HG03280 (cell line): ENCODE data around the gene CACNA2D2.

ENCODE experiments used
- ATAC-seq: cut with Tn5 transposase; IDR thresholded peaks from one replicate; pipeline ENCODE4 v1.9.1; 2021; ENCODE audit warnings: mild to moderate bottlenecking, moderate library complexity; ENCODE audit not compliant: unreplicated experiment

Gene CACNA2D2

DNA sequence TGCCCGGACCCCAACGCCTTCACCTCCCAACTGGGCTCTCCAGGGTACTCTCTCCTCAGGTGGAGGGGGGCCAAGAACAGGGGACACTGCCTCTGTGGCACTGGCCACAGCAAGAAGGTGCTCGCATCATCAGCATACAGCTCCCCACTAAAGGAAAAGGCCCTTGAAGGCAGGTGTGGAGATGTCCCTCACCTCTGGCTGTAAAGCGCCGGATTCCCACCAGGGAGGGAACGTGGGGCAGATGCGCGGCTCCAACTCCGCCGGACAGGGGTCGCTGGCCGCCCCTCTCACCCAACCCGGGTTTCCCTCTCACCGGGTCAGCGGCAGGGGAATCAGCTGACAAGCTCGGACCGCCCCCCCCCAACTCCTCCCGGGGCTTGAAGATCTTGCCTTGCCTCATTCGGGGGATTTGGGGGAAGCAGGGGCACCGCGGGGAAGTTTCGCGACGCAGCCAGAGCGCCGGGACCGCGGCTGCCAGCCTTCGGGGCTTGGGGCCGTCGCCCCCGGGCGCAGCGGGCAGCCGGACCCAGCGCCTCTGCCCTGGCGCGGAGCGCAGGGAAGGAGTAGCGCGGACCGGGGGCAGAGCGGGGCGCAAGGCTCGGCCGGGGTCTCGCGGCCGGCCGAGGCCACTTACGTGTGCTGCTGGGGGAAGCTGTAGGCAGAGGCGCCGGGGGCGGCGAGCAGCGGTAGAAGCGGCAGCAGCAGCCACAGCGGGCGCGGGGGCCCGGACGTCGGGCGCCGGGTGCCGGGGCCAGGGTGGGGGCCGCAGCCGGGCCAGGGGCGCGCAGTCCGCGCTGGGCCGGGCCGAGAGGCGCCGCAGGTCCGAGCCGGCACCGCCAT lies 630 bp downstream of the CACNA2D2 start:
- no peak for ATAC-seq

DNA sequence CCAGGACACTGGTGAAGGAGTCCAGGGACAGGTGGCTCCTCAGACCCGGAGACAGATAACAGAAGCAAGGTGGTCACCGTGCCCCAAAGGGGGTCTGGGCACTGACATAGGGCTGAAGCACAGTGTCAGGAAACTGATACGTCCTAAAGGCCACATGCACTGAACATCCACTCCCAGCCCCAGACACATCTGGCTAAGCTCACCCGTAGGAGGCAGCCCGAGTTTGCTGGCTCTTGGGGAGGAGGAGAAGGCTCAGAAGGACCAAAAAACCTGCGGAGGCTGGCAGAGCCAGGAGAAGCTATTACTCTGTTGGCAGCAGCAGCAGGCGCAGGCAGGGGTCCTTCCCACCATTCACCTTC lies 1.2 kb downstream of the CACNA2D2 start:
- ATAC-seq = no peak

DNA sequence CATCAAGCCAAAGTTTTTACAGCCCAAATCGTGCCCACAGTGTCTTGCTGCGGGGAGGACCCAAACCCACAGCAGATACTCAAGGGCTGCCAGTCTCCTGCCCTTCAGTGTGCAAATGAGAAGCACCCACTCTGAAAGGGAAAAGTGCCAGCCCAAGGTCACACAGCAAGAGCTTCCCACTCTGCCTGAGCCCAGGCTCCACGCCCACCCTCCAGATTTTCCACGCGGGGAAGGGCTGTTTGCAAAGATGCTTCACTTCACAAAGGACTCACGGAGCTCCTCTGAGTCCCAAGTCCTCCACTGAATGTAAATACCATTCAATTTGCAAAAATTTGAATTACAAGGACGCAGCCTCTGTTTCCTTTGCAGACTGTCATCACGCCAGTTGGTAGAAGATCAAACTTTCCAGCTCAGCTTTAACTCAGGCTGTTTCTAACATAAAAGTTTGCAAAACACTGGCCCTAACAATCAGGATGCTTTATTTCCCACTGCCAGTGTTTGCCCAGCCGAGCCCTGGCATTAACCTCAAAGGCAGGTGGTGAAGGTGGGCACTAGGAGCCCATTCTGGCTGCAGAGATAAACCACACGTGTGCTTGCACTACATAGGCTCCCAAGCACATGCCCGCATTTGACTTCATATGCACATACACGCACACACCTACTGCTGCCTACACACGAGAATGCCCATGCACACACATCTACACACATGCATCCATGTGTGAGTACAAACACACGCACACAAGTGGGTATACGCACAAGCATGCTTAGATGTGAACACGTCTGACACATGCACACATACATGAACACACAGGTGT lies 7.6 kb downstream of the CACNA2D2 start:
- ATAC-seq = no peak

DNA sequence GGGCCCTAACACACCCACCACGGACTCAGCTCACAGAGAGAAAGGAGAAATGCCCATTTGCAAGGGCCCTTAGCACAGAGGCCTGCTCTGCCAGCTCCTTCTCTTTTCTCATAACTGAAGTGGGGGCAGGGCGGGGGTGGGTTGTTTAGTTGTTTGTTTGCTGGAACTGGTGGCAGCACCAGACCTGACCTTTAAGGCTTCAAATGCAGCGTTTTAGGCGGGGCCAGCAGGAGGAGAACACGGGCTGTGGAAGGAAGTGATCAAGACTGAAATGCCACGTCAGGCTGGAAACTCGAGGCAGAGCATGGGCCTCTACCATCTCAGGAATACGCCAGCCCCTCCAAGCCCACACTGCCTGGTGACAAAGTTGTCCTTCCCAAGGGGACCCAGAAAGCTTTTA lies 9.3 kb downstream of the CACNA2D2 start:
- no peak for ATAC-seq

DNA sequence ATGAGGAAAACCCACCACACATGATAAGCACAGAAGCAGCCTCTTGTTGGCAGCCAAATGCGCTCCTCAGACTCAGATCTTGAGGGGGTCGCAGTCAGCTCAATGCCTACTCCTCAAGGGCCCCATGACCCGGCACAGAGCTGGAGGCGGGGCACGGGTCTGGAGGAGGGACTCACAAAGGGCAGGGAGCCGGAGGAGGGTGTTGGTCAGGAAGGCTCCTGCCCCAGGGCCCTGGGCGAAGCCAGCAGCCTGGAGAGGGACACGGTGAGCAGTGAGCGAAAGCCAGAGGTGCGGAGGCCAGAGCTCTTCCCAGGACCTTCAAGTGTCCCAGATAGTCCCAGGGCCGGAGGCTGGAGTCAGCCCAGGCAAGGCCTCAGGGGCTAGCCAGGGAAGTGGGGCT lies 9.8 kb downstream of the CACNA2D2 start:
- ATAC-seq = no peak

DNA sequence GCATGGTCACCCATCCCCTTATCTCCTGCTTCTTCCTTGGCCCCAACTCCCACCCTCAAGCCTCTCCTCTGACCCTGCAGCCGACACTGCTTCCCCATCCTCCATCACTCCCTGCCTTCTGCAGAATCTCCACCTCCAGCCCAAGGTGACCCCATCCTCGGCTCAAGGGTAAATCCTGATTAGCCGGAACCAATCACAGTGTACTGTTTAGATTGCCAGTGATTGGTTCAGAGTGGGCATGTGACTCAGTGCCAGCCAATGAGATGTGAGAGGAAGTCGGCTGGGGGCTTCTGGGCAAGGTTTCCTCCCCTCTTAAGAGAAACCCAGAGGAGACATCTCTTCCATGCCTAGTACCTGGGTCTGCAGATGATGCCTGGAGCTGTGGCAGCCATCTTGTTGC lies 10.3 kb downstream of the CACNA2D2 start:
- ATAC-seq = no peak

DNA sequence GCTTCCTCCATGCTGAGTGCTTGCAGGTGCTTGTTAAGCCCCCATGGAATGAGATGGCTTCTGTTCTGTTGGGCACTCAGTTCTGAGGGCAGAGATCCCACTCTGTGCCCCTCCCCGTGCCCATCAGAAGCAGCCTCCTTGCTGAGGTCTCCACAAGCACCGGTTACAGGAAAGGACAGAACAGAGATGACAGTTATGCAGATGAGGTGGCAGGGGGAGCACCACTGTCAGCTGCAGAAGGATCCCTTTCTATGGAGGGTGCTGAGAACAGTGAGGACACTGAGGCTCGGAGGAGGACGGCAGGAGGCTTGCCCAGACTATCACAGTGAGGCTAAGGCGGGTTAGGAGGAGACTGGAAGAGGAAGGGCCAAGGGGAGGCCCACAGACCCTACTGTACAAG lies 12.4 kb downstream of the CACNA2D2 start:
- no peak for ATAC-seq

DNA sequence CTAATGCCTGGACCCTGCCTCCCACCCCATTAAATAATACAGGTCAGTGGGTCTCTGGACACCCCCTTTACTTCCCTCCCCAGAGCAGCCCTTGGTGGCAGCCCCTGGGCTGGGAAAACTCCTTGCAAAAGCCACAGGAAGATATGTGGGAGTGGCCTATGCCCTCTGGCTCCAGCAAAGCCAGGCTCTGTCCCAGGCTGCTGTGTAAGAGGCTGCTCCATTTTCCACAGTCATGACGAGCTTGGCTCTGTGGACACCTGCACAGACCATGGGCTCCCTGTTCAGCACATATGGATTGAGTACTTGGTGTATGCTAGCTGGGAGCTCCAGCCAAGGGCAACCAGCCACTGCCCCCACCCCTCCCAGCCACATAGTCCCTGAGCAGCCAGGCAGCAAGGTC lies 13.0 kb downstream of the CACNA2D2 start:
- ATAC-seq = no peak

DNA sequence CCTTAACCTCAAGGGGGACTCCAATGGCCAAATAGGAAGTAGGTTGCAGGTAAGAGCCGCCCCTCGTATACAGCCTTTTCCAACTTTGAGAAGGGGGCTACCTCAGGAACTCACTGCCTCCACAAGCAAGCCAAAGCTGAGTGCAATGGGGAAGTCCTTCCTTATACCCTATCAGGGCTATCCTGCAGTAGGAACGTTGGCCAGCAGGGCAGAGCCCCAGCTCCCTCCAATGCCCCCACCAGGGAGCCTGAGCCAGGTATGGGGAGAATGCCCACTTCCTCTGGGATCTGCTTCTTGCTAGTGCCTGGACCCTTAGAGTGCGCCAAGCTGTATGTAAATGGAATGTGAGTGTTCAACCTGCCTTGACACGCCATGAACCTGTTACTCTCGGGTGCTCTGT lies 16.3 kb downstream of the CACNA2D2 start:
- no peak for ATAC-seq

DNA sequence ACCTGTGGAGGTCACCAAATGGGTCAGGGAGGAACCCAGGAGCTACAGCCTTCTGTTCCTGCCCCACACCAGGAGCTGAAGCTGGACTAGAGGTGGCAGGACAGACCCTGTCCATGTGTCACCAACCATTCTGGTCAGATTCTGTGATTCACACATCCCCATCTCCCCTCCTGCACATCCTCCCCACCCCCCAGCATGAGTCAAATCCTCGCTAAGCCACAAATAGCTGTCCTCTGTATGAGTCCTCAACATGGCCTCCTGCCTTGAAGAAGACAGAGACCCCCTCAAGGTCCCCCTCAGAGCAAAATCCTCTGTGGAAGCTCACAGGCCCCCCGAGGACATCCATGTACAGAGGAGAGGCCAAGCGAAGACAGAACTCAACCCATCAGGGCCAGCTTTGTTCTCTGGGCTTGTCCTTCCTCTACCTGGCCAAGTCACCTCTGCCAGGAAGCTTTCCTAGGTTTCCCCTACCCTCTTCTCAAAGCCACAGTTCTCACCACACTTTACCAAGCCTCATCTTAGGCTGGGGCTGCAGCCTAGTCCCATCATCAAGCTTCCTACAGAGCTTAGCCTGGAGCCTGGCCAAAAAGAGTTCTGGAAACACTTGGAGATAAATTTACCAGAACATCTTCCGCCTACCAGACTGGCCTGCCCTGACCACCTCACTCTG lies 17.1 kb downstream of the CACNA2D2 start:
- ATAC-seq = no peak

DNA sequence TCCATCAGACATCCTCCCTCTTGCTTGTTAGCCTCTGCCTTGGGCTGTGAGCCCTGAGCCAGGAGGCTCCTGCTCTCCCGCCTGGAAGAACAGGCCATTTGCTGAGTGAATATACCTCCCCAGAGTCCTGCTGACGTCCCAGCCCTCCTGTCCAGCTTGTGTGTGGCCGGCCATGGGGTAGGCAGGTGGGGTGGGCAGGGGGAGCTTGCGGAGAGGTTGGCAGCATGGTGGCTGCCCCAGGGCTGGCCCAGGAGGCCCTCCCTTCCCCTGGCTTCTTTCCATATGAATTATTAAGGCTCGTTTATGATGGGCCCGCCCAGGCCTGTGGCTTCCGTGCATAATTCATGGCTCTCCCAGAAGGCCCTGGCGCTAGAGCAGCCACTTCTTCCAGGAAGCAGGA lies 18.7 kb downstream of the CACNA2D2 start:
- no peak for ATAC-seq

DNA sequence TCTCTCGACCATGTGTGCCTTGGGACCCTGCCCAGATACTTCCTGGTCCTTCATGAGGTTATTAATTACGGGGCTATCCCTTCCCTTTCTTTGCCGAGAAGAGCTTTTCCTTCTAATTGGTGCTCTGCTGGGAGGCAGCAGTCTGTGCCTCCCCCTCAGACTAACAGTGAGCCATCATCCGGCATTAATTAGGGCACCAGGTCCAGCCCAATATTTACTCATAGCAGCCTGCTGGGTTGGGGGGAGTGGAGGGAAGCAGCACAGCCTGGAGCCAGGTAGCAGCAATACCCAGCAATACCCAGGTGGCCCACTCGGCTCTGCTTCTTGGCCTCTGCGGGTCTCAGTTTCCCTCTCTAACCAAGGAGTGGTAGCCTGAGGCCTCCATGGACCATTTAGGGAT lies 20.1 kb downstream of the CACNA2D2 start:
- ATAC-seq = no peak

DNA sequence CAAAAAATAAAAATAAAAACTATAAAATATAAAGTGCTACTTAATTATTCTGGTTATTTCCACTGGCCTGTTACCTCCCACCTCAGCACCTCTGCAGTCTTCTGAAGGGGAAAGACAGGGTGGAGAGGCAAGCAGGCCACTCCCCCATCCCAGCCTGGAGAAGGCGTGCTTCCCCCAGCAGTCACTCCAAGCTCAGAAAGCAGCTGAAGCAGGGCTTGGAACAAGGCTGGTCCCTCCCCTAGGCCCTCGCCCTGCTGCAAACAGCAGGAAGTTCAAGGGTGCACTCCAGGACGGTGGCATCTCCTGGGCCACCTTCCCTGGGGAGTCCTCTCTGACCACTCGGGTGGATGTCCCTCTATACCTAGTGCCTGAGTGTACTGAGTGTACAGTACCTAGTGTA lies 21.4 kb downstream of the CACNA2D2 start:
- ATAC-seq = no peak

DNA sequence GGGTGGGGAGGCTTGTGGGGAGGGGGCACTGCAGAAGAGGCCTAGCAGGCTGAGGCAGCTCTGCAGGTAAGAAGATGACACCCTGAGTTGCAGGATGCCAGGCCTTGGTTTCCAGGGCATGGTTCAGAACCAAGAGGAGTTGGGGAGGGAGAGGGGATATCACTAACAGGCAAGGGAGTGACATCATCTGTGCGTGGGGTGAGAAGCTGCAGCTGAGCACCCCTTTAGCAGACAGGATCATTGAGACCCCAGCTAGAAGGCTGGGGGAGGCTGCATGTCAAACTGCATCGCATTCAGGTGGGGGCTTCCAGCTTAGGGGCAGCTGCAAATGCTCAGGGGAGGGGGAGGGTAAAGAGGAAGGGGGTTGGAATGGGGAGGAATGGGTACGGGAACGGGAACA lies 23.0 kb downstream of the CACNA2D2 start:
- ATAC-seq = no peak

DNA sequence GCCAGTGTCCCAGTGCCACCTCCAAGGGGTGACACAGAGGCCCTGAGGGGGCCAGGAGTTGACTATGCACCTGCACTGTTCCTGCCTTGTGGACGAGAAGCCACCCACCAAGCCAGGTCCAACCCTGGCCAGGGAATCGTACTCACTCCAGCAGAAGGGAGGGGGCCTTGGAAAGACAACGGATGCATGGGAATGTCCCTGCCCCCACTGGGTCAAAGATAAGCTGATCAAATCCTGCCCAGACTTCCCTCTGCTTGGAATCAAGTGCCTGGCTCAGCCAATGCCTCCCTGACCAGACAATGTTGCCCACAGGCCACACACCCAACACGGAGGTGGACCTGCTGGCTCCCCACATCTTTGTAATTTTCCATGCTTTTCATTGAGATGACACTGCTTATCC lies 23.9 kb downstream of the CACNA2D2 start:
- ATAC-seq = no peak

DNA sequence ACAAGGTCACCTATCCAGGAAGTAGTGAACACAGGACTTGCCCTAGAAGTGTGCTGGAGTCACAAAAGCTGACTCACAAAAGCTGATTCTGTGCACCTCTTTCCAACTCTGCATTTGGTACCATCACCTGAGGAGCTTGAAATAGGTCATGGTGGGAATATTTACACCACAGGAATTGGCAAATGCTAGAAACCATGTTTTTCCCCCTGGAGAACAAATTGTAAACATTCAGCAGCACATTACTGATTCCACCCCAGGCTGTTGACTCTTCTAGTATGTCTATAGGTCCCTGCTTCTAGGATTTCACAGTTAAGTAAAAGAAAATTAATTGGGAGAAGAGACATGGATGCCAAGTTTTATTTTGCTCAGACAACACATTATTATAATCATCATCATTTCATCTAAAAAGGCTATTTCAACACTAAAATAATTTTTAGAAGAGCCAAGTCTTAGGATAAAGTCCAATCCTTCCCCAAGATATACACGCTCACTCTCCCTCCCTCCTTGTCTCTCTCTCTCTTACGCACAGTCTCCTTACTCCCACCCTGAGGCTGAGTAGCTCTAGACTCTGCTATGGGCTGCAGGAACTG lies 24.7 kb downstream of the CACNA2D2 start:
- no peak for ATAC-seq

DNA sequence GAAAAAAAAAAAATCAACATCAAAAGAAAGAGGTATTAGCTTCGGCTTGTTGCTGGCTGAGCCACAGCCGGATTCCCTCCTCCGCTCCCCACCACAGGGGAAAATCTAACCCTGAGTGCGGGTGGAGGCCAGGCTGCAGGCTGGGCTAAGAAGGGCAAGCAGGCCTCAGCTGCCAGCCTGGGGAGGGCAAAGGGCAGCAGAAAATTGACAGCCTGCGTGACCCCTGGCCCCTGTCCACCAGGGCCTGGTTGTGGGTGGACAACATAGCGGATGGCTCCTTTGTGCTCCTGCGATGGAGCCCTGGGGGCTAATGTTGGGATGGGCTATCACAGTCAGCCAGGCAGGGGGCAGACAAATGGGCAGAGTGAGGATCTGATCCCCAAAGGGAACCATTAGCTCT lies 25.4 kb downstream of the CACNA2D2 start:
- no peak for ATAC-seq

DNA sequence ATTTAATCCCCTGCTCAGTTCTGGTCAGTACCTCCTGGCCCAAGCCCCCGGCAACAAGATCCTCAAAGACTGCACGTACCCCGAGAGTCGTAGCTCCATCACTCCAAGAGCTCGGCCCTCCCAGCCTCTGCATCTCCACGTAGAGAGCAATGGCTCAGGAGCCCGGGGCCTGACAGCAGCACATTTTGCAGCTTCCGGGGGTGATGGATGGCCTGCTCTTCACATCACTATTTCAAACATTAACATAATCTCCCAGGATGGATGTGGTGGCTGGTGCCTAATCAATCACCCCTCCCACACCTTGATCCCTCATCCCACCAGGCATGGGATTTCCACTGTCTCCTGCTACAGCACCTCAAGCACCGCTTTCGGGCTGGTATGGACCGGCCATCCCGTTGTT lies 28.1 kb downstream of the CACNA2D2 start:
- ATAC-seq = no peak

DNA sequence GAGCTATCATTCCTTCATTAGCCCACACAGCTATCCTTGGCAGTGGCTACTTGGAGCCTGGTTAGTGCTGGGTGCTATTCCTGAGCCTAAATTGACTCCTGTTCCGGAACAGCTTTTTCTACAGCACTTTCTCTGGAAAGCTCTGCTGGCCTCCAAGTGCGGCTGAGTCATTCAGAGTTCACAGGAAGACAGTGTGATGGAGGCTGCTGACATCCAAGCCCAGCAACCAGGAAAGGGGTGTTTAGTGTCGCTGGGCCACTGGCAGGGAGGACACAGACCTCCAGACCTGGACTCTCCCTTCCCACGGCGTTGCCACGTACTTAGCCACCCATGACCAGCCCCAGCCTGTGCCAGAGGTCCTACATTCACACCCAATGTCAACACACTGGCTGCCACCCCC lies 28.7 kb downstream of the CACNA2D2 start:
- no peak for ATAC-seq

DNA sequence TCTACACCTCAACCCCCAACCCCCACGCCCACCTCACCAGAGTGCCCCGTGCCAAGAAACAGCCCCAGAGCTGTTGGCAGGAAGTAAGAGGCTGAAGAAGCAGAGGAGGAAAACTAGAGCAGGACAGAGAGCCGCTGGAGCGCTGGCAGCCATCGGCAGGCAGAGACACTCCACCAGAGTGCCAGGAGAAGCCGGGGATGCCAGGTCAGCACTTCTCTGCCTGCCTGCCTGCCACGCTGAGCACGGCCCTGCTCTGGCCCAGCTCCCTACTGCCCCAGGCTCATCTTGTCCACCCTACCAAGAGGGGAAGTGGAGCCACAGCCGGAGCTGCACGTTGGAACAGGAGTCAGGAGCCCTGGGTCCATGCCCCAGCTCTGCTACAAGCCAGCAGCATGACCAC lies 29.7 kb downstream of the CACNA2D2 start:
- no peak for ATAC-seq

DNA sequence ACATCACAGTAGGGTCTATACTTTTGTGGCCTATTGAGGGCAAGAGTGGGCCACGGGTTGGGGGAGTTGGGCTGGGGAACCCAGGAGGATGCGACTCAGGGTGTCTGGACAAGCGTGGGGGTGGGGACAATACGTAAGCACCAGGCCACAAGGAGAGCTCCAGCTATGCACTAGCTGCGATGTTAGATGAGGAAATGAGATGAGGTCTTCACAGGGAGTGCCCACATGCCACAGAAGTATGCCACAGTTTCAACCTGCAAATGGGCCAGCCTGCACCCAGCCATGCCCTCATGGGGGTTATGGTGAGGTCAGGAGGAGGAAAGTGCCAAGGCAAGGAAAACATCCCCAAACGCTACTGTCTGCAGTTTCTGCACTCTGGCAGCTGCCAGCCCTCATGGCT lies 30.5 kb downstream of the CACNA2D2 start:
- ATAC-seq = no peak

DNA sequence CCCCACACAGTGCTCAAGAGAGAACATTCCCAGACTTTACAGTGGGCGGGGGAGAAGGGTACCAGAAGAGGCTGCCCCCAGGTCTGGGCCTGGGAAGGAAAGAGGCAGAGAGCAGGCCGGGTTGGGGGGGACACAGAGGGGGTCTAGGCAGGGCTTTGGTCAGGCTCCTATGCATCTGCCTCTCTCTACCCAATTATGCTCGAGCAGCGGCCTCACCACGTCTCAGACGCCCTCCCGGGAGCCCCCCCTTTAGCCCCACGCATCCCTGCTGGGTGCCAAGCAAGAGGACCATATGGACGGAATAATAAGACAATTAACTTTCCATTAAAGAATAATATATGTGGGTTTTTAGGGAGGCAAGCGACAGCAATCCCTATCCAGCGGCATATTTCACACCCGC lies 32.8 kb downstream of the CACNA2D2 start:
- no peak for ATAC-seq
